ENCODE measurements around the gene FRK. TPM values are rescaled to one million over a fixed set of nuclear protein-coding genes. Genes with fewer than 3 reads are reported as not detected.
A peak's percentile ranks its signal among the peaks of the same experiment; 100 is the strongest.

Gene FRK
- total and polyA plus RNA-seq, 7 donors = 0.10 to 4.2 (median 1.4) TPM

GRCh38 chr6:116012951-116013350 is 47.7 kb downstream of the FRK start:
- H3K4me1 ChIP-seq = no peaks in the 10 kb centered on the region
- no peak for DNase-seq
- TF ChIP-seq, protein P1, sequence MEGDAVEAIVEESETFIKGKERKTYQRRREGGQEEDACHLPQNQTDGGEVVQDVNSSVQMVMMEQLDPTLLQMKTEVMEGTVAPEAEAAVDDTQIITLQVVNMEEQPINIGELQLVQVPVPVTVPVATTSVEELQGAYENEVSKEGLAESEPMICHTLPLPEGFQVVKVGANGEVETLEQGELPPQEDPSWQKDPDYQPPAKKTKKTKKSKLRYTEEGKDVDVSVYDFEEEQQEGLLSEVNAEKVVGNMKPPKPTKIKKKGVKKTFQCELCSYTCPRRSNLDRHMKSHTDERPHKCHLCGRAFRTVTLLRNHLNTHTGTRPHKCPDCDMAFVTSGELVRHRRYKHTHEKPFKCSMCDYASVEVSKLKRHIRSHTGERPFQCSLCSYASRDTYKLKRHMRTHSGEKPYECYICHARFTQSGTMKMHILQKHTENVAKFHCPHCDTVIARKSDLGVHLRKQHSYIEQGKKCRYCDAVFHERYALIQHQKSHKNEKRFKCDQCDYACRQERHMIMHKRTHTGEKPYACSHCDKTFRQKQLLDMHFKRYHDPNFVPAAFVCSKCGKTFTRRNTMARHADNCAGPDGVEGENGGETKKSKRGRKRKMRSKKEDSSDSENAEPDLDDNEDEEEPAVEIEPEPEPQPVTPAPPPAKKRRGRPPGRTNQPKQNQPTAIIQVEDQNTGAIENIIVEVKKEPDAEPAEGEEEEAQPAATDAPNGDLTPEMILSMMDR (IDR thresholded peaks at IDR 0.05) = no peak
- no peaks in the 10 kb centered on the region for H3K9me3 ChIP-seq
- no peak overlapping the region for H3K4me3 ChIP-seq
- intact Hi-C loops (cut with DNase I) = loop anchor here in 1 of 2 donors (5.0 kb wide), 1 partner anchor 84 kb away; no protein-coding TSS in a partner anchor
- no peaks in the 10 kb centered on the region for H3K27me3 ChIP-seq (ENCODE audit: insufficient read depth in 3 of 3, low read length in 2 of 3)
- no peak overlapping the region for H3K27ac ChIP-seq
- no peak for ATAC-seq
- H3K36me3 ChIP-seq (ENCODE audit: insufficient read depth in 1 of 2, low read depth in 1 of 2) = no peaks in the 10 kb centered on the region

- Histone ChIP-seq H3K9me3 (no peaks in the 10 kb centered on the region), H3K4me3 (no peak overlapping the region), H3K36me3 (ENCODE audit: insufficient read depth in 1 of 2, low read depth in 1 of 2) (no peaks in the 10 kb centered on the region), H3K27ac (no peak overlapping the region), H3K4me1 (no peaks in the 10 kb centered on the region), H3K27me3 (ENCODE audit: insufficient read depth in 3 of 3, low read length in 2 of 3) (no peaks in the 10 kb centered on the region)
- DNase-seq = no peak
- intact Hi-C loops (cut with DNase I) = loop anchor here in 1 of 2 donors (5.0 kb wide), 1 partner anchor 85 kb away; no protein-coding TSS in a partner anchor
- 62 to 93% (median 72%) methylated on average over 1 of the region's 1 CpG for WGBS, 3 donors
- no peak for ATAC-seq
- TF ChIP-seq, protein P1 (IDR thresholded peaks at IDR 0.05) = no peak
Observed at GRCh38 chr6:116012471-116012949, 48.2 kb downstream of the FRK start.

GRCh38 chr6:116011520-116011919 is 49.2 kb downstream of the FRK start:
- peak in 1 of 4 donors; percentile 20 for ATAC-seq
- H3K4me3 ChIP-seq = no peak overlapping the region
- H3K36me3 ChIP-seq (ENCODE audit: insufficient read depth in 1 of 2, low read depth in 1 of 2) = no peaks in the 10 kb centered on the region
- H3K4me1 ChIP-seq = no peaks in the 10 kb centered on the region
- intact Hi-C loops (cut with DNase I) = loop anchor here (2.0 to 5.0 kb wide), 2 partner anchors 86 to 89 kb away; partner anchors contain the start of gene NT5DC1 (in 1 of the 2)
- no peaks in the 10 kb centered on the region for H3K27me3 ChIP-seq (ENCODE audit: insufficient read depth in 3 of 3, low read length in 2 of 3)
- WGBS, 3 donors = 89 to 93% (median 90%) methylated on average over 3 of the region's 3 CpGs
- H3K9me3 ChIP-seq = no peaks in the 10 kb centered on the region
- TF ChIP-seq, protein P1 (IDR thresholded peaks at IDR 0.05) = no peak
- no peak for DNase-seq
- no peak overlapping the region for H3K27ac ChIP-seq

- H3K27me3 ChIP-seq (ENCODE audit: insufficient read depth in 3 of 3, low read length in 2 of 3) = no peaks in the 10 kb centered on the region
- no peak overlapping the region for H3K27ac ChIP-seq
- H3K4me3 ChIP-seq = no peak overlapping the region
- DNase-seq (peak; percentile 66 to 72), ATAC-seq (peak; percentile 71 to 87 (median 78))
- H3K36me3 ChIP-seq (ENCODE audit: insufficient read depth in 1 of 2, low read depth in 1 of 2) = no peaks in the 10 kb centered on the region
- intact Hi-C loops (cut with DNase I) = loop anchor here (2.0 to 5.0 kb wide), 2 partner anchors 86 to 90 kb away; partner anchors contain the start of gene NT5DC1 (in 1 of the 2)
- 10 to 23% (median 13%) methylated on average over 3 of the region's 3 CpGs for WGBS, 3 donors
- no peaks in the 10 kb centered on the region for H3K9me3 ChIP-seq
- TF ChIP-seq, protein P1 (IDR thresholded peaks at IDR 0.05) = peak; percentile 89
- H3K4me1 ChIP-seq = no peaks in the 10 kb centered on the region
Observed at GRCh38 chr6:116010790-116011401, 49.8 kb downstream of the FRK start.

Data from psoas muscle (tissue), 8 donors.